ENCODE data around the gene ADGRB2.

Gene ADGRB2

DNA sequence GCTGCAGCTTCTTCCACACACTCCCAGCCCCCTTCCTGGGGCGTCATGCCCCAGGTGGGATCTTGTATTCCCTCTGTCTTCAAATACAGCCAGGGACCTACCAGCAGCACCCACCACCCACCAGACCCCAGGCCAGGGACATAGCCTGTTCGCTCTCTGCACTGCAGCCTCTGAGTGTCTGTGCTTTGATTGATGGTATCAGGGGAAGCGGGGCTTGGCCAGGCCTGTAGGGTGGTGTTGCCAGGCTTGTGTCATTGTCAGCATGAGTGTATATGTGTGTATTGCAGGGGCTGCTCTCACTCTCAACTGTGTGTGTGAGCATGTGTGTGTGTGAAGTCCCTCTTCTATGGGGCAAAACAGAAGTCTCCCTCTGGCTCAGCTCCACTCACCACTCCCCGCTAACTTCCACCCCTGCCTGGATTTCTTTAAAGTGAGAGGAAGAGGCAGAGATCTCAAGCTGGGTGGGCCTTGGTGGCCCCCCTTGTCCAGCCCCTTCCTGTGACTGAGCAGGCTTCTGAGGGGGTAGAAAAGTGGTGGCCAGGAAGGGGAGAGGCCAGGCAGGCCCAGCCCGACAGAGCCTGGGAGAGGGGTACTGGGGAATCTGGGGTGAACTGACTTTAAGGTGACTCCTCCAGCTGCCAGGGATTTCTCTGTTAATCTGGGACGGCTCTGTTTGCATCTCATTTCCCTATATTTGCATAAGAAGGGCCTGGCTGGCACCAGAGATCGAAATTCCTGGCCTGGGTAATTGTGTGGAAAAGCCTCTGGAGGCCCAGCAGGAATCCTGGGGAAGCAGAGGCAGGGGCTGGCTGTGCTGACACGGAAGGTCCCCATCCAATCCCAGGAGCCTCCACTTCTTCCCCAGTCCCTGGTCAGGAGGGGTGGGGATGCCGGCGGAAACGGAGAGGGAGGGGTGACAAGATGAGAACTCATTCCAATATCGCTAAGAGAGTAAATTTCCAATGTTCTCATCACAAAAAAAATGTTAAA, 18.6 kb upstream of the ADGRB2 start:
- DNase-seq = no peak

DNA sequence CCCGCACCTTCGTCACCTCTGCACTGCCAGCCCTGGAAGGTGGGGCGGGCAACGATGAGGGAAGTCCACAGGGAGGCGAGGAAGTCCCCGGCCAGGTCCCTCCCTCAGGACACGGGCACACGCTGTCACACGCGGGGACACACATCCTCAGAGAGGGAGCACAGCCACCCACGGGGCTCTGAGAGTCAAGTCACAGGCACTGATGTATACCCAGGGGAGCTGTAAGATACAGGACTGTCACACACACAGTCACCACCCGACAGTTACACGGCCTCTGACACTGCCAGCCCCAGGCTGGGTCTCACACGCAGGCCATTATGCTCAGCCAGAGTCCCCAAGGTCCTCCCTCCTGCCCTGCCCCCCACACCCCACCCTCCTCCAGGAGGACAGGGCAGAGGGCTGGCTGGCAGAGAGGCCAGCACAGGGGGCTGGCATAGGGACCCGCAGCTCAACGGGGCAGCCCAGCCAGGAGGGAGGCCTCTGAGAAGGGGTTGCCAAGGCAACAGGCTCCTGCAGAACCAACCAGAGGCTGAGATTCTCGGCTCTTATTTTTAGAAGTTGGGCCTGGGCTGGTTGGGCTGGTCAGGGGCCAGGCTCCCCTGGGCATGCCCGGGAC, 17.7 kb upstream of the ADGRB2 start:
- DNase-seq = no peak

DNA sequence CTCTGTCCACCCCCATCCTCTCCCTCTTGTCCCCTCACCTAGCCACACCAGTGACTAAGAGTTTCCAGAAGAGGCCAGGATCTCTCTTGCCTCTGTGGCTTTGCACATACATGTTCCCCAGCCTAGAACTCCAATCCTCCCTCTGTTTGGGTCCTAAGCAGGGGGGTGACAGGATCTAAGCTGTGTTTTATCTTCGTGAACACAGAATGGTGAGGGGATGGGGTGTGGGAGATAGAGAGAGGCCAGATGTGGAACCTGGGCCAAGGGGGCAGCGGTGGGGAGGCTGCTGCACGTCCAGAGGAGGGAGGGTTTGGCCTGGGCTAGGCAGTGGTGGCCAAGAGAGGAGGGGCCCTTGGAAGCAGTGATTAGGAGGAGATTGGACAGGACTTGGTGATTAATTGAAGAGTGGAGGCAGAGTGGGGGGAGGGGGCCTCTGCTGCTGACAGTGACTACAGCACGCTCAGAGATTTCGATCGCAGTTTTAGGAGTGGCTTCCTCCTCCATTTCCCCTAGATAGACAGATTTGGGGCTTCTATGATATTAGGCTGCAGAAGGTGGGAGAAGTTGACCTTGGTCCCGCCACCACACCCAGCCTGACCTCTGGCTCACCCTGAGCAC, 17.1 kb upstream of the ADGRB2 start:
- no peak for DNase-seq

DNA sequence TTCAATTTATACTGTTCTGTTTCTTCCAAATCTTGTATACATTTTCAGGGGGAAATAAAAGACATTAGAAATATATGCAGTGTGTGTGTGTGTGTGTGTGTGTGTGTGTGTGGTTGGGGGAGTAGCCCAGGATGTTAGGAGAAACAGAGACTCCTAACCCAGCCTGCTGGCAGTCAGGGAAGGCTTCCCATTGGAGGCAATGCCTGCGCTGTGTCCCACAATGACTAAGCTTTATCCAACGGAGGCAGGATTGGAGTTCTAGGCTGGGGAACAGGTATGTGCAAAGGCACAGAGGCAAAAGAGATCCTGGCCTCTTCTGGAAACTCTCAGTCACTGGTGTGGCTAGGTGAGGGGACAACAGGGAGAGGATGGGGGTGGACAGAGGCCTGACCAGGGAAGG, 16.5 kb upstream of the ADGRB2 start:
- no peak for DNase-seq

DNA sequence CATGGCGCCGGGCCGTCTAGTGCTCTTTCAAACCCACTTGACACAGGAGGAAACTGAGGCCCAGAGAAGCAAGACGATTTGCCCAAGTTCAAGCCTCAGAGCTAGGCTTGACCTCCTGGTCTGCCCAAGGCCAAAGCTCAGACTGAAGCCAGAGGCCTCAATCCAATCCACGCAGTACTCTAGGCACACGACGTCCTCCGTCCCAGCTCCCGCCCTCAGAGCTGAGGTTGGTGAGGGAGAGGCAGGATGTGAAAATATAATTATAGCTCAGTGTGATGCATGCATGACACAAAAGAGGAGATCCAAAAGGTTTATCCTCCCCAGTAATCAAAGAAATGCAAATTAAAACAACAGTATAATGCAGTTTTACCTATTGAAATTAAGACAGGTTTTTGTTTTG, 15.5 kb upstream of the ADGRB2 start:
- no peak for DNase-seq

DNA sequence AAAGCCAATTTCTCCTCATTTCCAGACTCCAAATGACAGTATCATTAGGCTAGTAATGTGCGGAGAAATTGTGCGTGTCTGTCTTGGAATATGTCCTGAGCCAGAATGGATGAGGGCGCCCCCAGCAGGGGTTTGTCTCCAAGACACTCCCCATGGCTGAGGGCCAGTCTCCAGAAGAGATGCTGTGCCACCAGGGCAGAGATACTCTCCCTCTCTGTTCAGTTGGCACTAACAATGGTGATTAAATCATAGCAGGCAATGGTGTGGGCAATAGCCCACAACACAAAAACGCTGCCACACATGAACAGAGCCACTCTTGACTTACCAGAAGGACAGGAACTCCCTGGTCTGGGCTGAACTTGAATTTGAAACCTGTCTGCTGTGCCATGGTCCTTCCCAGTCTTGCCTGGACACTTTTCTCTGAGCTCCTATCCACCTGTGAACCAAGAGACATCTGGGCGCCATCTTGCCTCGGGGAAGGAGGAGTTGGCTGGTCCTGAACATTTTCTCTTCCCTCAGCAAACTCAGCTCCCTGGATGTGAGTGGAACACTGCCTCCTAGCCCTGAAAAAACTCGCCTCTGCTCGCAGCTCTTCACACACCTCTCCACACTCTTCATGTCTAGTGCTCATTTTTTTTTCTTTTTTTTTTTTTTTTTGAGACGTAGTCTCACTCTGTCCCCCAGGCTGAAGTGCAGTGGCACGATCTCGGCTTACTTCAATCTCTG, 14.8 kb upstream of the ADGRB2 start:
- DNase-seq = no peak

DNA sequence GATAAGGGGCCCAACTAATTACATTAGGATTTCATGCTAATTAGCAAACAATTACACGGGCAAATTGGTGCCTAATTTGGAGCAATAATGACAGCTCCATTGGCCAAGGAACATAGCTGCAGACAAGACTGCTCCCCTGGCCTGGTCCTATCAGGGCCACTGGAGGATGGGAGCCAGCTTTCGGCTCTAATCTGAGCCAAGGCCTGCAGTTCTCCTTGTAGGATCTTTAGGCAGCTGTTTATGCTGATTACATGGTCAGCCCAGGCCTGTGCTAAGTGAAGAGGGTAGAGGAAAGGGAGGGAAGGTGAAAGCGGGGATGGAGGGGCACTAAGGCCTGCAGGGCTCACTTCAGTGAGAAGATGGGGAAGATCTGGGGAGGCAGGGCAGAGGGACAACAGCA, 12.4 kb upstream of the ADGRB2 start:
- DNase-seq = no peak

DNA sequence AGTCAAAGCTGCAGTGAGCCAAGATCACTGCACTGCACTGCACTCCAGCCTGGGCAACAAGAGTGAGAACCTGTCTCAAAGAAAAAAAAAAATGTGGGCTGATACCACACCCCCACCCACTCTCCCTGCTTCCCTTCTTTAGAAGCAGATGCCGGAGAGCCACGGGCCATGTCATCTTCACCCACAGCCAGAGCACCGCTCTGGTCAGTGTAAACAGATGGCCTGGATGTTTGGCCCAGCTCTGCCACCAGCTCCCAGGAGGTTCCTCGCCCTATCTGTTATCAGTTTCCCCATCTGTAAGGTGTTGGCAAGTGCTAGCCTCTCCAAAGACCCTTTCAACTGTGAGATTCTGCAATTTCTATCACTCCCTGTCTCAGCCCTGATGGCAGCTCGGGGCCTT, 11.9 kb upstream of the ADGRB2 start:
- DNase-seq = no peak

DNA sequence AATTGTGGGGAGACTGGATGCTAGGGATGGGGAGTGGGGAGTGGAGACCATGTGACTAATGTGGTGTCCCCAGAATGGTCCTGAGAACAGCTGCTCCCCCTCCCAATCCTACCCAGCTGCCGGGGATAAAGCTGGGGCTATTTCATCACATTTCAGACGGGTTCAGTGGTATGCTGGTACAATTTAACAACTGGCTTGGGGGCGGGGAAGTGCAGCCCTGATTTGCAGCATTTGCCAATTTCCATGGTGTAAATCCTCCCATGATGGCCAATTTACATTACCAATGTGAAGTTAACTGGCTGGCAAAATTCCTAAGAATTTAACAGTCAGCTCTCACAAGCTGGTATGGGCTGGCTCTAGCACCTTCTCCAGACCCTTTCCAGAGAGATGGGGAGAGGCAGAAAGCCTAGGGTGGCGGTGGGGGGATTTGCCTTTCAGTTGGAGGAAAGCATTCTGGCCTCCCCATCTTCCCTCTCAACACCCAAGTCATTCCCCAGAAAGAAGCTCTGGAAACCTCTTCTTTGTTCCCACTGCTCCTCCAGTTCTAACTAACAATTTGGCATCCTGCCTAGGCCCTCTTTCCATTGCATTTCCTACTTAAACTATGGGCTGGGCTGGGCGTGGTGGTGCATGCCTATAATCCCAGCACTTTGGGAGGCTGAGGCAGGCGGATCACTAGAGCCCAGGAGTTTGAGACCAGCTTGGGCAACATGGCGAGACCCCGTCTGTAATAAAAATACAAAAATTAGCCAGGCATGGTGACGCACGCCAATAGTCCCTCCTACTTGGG, 11.3 kb upstream of the ADGRB2 start:
- DNase-seq = no peak

DNA sequence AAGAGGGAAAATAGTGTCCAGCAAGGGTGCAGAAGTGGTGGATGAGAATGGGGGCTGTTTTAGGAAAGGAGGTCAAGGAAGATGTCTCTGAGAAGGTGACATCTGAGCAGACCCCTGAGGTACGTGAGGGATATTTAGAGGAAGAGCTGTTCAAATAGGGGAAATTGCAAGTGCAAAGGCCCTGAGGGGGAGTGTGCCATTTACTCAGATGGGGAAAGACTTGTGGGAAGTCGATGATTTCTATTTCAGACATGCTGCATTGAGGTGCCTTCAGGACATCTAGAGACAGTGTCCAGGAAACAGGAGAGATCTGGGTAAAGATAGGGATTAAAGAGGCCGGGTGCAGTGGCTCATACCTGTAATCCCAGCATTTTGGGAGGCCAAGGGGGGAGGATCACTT, 10.4 kb upstream of the ADGRB2 start:
- DNase-seq = no peak

DNA sequence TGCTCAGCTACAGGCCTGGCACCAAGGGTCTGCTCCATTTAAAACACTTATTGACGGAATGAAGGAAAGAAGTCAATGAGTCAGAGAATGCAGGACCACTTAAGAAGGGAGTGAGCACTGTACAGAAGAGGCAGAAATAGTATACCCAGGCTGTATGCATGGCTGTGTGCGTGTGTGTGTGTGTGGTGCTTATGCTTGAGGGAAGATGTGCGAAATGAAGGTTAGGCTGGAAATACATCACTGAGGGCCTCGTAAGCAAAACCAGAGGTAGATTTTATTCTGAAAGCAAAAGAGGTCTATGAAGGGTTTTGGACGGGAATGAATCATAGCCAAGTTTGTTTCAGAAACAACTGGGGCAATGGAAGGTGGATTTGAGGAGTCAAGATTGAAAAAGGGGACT, 9.7 kb upstream of the ADGRB2 start:
- no peak for DNase-seq

DNA sequence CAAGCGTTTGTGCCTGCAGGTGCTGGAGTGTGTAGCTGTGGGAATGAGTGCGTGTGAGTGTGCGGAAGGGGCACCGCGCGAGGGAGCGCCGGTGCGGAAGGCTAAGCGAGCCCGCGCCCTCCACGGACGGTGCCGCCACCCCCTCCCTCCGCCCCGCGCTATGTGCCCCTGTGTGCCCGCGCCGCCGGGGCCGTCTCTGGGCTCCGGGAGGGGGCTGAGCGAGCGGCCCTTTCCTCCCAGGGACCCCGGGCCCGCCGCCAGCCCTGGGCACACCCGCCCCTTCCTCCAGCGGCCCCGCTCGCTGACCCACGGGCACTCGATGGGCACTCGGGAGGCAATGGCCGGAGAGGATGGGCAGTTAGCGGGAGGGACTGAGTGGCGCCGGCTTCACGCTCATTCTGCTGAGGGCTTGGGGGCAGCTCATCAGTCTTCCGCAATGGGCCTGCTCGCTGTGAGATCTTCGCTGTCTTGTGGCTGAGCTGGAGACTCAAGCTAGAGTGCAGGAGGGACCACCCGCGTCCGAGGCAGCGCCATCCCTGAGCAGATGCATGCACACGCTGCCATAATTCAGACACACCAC, 8.6 kb upstream of the ADGRB2 start:
- no peak for DNase-seq

DNA sequence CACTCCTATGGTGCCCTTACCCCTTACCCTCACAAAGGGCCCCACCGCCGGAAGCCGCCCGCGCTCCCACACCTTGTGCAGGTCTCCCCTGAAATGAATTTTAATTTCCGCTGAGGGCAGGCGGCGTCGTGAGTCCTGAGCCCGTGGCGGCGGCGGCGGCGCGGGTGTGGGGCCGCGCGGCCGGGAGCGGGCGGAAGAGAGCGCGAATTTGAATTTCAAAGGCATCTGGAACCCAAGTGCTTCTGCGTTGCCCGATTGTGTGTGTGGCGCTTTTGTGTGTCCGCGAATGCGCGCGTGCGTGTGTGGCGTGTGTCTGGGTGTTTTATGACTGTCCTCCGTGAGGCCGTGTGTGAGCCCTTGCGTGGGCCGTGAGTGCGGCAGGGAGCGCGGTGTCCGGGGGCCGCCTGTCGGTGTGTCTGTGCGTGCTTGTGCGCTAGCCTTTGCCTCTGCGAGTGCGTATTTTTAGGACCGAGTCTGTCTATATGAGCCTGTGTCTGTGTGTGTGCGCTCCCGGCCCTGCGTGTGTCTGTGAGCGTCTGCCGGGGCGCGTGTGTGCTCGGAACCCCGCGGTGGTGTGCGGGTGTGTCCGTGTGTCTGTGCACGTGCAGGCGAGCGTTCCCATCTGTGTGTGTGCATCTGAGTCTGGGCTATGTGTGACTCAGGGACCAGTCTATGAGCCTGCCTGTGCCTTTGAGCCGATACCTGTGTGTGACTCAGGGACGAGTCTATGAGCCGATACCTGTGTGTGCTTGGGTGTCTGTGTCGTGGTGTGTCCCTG, 7.9 kb upstream of the ADGRB2 start:
- DNase-seq = no peak

DNA sequence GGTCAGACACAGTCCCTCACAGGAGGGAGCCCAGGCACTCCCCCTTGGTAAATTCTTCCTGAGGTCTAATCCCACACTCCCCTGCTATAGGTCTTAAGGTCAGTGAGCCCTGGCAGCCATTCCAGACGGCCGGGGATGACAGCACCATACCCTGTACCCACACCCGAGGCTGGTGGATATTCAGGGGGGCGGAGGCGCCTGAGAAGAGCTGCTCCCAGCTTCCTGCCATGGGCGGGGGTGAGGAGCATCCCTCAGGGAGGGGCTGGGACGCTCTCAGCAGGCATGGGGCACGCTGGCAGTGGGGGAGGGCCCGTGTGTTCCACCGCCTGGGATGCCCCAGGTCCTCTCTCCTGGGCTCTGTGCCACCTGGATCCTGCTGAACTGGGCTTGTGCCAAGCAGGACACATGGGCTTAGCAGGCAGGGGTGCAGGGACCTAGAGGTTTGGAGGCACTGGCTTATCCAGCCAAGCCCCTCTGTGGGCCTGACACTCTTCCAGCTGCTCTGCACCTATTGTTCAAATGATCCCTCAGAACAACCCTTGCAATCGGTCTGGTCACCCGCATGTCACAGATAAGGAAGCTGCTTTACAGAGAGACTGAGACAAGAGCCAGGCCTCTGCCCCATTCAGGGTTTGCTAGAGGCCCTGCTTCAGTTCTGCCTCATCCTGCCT, 5.7 kb upstream of the ADGRB2 start:
- DNase-seq = no peak

DNA sequence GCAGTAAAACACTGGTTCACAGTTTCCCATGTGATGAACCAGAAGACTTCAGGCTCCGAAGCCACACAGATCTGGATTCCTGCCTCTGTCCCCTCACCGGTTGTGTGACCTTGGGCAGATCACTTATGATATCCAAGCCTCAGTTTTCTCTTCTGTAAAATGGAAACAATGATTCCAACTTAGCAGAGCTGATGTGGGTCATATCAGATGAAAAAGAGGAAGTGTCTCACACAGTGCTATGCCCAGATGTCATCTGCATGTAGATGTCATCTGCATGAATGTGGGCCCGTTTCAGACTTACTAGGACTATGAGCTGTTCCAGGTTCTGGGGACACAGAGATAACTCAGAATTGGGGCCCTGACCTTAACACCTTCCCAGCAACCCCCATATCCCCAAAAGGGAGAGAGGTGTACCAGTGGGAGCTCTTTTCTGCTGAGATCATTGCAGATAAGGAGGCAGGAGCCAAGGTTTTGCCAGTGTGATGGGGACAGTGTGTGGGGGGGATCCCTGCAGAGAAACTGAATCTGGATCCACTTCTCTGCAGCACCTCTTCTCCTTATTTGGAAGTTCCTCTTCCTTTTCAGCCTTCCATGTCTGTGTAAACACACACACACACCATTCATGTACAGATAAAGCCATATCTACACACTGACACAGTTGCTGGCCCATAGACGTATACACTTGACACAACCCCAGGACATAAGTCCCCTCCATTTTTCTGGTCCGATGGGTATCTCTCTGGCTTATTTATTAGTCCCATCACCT, 5.0 kb upstream of the ADGRB2 start:
- DNase-seq = no peak

DNA sequence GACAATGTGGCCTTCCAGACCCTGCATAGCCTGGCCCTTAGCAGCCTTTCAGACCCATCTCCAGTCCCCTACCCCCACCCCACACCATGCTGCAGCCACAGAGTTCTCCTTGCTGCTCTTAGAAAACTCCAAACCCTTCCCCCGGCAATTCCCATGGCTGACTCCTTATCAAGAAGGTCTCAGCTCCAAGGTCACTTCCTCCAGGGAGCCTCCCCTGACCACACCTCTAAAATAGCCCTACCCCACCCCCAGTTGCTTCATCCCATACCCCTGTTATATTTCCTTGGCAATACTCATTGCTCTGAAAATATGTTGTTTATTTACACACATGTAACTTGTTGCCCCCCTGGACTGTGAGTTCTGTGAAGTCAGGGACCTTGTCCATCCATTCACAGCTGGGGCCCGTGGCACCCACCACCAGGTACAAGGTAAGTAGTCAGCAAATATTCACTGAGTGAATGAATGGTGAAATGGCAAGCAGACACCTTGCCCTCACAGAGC, 4.3 kb upstream of the ADGRB2 start:
- DNase-seq = no peak

DNA sequence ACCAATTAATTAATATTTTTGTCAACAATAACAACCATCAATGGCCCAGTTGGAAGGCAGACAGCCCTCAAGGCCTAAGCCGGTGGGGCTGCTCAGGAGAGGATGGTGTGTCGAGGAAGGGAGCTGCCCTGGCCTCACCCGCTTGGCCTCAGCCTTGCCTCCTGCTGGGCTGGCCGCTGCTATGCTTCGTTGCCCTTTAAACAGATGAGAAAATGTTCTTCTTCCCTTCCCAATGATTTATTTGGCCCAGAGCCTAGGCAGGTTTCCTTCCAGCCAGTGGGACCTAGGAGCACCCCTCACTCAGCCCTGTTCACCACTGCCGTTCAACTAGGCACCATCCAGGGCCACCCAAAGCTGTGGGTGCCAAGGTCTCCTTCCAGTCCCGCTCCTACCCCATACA, 3.1 kb upstream of the ADGRB2 start:
- no peak for DNase-seq

DNA sequence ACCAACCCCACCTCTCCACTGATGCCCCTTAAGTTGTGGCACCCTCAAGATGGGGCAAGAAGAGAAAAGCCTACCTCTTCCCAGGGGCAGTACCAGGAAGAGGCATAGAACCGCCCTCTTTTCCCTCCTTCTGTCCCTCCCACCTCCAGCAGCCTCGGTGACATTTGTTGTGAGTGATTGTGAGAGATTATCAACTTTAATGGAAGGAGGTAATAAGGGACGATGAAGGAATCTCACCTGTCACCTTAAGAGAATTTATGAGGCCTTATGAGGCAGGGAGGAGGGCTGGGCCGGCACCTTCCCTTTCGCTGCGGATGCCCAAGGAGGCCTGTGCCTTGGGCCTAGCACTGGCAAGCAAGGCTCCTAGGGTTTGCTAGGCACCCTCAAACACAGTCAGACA, 1.4 kb upstream of the ADGRB2 start:
- DNase-seq = no peak

DNA sequence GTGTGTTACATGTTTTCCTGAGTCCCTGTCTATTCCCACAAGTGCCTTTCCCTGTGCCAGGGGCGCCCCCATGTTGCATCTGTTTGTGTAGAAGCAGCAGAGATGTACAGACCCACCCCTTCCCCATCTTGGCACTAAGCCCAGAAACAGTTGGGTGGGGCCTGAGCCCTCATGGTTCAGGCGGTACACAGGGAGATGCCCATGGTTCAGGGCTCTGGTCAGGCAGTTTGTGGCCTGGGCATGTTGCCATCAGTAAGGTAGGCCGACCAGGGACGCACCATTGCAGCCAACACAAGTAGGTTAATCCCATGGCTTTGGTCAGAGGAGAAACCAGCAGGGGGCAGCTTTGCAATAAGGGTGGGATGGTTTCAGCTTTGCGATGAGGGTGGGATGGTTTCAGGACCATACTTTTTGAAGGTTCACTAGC, 914 bp upstream of the ADGRB2 start:
- DNase-seq = no peak

Data from amniotic stem cell (primary cell).